GM18909 (cell line): Measurements from ENCODE around the gene CCSER2.
"Not testable (repeated sequence)": the region's sequence is repeated elsewhere in the genome, so short reads cannot be mapped to it uniquely, and the experiment has no call there.

Experiments
- ATAC-seq: cut with Tn5 transposase; IDR thresholded peaks from one replicate; pipeline ENCODE4 v1.9.1; 2021; ENCODE audit warnings: mild to moderate bottlenecking; ENCODE audit not compliant: unreplicated experiment, poor library complexity

Gene CCSER2

DNA sequence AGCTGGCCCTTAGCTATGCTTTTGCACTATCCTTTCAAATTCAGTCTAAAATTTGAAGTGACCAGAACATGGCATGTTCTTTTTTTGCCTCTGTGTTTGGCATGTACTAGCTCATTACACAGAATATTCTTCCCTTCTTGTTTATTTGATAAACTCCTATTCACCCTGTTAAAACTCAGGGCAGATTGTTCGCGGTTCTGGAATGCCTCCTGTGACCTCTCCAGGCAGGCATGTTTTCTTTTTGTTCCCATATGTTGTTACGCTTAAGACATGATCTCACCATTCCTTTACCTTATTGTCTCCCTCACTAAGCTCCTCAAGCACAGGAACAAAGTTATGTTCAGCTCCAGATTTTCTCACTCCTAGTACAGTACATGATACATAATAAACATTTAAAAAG lies 181.7 kb downstream of the CCSER2 start:
- no peak for ATAC-seq

DNA sequence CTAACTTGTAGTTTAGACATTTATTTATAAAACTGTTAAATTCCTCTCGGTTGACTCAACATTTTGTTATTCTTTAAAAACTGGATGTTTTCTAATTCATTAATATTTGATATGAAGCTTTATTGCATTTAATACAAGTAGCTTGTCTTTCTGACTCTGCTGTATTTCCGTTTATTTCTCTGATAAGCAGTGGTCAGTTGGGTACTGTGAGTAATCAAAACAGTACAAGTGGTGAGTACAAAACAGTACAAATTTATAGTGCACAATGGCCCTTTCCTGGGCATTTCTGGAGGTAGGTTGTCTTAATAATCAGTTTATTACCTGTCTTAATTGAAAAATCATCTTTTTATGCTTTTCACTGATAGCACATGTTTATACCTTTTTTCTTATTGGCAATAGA lies 182.7 kb downstream of the CCSER2 start:
- ATAC-seq = no peak

DNA sequence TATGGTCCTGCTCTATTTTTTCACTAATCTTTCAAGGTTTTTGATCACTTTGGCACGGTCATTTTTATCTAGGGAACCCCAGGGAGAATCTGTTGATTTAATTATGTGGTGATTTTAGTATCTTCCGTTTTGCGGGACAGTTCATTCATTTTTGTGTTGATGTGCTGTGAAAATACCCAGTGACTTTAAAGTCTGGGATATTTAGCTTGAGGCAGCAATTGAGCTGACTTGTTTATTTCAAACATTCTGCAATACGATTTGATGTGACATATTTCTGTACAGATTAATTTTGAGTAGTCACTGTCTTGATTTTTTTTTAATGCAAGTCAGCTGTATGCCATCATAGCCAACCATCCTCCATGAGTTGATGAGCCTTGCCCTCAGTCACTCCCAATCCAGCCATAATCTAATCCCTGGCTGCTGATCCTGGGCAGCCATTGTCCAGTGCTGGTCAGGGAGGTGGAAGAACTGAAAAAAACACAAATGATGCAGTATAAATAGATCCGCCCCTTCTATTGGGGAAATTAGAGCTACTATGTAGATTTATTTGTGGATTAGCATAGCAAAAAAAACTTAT lies 183.4 kb downstream of the CCSER2 start:
- no peak for ATAC-seq

DNA sequence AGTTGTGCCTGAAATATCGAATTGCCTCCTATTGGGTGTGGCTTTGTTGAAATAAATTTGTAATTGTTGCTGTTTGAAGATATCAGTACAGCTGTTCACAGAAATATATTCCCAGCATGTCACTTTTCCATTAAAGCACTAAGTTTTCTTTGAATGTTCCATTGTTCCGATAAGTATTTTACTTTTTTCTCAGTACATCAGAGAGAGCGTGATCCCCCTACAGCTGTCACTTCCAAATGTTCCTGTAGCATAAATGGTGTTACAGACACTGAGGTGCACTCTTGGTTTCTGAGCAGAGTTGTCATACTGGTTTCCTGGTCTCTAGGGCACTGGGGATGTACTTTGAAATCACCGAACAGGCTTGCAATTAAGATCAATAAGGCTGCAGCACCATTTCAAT lies 189.2 kb downstream of the CCSER2 start:
- ATAC-seq = no peak

DNA sequence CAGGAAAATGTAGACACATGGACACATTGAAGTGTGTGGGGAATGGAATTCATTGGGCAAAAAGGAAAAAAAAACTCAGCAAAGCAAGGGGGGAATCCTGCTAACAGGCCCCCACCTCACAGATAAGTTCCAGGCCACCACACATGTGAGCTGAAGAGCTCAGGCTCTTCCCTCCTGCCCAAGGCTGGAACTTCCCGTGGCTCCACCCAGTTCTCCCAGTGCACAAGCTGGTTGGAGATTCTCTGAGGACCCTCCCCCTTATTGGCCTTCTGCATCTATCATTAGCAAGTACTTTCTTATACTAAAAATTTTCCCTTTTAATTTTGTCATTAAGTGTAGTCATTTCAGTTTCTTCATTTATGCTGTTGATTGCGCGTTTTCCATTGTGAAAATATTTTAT lies 190.8 kb downstream of the CCSER2 start:
- no peak for ATAC-seq

DNA sequence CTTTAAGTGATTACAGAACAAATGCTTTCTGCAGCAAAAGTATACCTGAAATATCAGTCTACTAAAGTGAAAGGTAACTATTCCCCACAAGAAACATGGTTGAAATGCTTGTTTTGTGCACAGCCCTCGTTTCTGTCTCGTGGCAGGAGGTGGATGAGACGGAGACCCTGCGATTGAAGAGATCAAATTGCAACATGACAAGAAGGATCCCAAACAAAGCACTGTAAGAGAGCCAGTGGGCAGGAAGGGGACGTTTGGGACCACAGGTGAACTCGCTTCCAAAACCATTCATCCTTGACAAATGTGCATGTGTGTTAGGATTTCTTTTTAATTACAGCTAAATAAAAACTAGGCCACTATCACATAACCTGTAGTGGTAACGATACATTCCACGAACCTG lies 192.6 kb downstream of the CCSER2 start:
- no peak for ATAC-seq

DNA sequence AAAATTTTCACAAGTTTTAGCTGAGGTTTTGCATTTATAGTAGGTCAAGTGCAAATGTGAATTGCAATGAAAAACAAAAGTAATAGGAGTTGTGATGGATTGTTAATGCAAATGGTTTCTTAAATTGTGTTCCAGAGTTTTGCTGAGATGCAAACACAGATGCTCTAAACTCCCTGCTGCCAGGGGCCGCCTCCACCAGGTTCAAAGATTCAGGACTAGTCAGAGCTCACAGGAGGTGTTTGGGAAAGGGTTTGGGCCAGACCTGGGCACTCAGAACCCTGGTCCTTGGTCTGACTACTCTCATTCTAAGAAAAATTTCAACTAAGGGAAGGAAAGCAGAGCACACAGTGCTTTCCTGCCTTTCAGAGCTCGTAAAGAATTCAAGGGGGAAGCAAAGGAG lies 193.1 kb downstream of the CCSER2 start:
- ATAC-seq = no peak

DNA sequence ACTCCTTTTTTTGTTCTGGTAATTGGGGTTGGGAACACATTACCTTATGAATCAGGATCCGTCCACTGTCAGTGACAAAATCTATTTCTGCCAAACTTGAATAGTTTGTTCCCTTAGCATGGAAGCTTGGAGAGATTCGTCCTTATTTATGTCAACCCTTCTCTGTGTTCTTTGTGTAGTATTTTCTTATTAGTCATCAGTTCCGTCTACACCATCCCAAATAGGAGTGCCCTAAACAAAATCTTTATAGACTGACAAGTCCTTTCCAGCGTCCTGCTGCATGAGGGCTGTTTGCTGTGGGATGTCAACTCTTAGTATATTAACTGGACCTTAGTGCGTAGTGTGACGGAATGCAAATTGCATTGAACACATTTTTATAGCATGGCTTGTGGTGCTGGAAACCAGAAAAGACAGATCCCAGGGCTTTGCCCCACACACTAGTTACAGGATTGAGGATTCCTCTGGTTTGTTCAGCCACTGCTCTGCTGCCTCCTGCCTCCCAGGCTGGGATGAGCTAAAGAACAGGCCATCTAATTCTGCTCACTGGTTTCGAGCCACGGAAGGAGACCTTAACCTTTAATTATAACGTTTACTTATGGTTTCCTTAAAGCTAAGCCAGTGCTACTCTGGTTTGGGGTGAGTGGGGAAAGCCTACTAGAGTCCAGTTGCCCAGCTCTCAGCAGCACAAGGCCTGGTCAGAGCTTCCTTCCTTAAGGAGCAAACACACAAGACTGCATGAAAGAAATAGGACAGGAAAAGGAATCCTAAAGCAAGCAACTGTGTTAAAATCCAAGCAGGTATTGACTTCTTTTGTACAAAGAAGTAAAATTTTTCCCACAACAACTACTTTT lies 194.4 kb downstream of the CCSER2 start:
- ATAC-seq = no peak

DNA sequence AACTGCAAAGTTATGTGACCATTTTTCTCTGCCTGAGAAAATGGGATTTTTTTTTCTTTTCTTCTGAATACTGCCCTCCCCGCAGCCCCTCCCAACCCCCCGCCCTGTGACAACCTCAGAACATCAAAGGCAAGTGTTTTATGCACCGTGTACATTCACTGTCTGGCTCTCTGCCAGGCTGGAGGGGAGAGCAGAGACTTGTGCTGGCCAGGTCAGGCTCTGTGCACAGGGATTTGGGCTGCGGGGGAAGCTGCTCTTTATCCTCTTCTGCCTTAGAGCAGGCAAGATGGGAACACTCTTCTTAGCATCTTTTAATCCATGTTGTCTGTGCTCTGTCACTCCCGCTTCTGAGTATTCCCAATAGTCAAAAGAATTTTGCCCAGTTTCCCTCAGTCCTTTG lies 195.1 kb downstream of the CCSER2 start:
- no peak for ATAC-seq

DNA sequence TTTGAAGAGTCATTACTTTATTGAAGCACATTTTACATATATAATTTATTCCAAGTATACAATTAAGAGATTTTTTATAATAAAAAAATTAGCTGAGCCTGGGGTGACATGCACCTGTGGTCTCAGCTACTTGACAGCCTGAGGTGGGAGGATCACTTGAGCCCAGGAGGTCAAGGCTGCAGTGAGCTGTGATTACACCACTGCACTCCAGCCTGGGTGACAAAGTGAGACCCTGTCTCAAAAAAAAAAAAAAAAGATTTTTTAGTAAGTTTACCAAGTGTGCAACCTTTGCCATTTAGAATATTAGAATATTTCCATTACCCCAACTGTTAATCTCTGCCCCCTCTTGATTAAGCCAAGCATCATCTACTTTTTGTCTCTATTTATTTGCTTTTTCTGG lies 196.0 kb downstream of the CCSER2 start:
- no peak for ATAC-seq

DNA sequence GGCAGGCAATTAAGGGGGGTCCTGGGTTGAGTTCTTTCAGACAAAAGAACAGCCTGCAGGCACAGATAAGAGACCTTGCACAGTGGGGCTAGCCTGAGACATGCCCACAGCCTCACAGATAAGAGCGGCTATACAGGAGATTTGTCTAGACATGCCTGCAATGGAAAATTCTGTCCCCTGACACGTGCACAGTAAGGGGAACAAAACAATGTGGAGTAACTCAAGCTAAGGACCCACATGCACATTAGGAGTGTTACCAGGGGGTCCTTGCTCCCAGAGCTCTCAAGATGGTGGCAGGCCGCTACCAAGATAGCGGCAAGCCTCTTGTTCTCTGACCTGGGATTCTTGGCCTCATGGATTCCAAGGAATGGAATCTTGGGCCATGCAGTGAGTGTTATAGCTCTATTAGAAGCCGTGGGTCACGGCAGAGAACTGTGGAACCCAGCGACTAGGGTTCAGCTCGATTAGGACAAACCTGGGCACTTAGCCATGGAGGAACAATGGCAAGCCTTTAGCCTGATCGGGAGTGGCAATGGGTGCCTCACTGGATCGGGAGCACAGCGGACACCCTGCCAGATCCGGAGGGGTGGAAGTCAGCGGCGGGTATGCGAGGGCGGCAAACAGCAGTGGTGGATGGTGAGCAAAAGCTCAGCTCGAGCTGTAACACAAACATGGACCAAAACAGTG lies 196.9 kb downstream of the CCSER2 start:
- ATAC-seq = no peak

DNA sequence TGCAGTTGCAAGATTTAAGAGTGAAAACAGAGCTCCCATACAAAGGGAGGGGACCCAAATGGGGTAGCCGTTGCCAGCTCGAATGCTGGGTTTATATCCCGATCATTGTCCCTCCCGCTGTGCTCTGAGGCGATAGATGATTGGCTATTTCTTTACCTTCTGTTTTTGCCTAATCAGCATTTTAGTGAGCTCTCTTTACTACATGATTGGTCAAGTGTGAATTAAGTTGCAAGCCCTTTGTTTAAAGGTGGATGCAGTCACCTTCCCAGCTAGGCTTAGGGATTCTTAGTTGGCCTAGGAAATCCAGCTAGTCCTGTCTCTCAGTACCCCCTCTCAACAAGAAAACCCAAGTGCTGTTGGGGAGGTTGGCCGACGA lies 197.4 kb downstream of the CCSER2 start:
- ATAC-seq = not testable (repeated sequence)

DNA sequence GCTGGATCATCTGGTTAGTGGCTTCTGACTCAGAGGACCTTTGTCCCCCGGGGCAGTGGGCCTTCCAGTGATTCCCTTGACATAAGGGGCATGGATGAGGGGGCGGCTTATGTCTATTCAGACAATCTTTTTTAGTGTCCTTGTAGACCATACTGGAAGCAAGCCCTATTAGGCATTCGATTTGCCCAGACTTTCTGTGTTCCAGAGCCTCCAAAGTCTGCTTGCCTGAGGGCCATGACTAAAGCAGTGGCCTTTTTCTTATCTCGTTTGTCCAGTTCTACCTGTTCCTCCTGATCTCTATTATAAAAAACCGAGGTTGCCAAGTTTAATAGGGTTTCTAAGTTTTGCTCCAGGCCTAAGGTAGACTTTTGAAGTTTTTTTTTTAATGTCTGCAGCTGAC lies 199.0 kb downstream of the CCSER2 start:
- not testable (repeated sequence) for ATAC-seq

DNA sequence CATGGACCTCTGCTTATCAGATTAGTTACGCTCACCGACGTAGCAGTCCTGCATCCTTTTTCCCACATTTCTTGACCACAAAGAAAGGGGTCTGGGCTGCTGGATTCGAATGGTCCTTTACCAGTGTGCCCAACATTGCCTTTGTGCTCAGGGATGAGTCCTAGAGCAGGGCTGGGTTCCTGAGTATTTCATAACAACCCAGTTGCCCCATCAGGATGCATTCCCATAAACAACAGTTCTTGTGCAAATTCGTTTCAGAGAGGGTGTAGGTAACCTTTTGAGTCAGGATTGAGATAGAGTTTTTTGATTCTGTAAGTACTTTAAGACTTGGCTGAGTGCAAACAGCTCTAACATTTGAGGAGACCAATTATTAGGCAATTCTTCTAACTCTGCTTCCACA lies 200.1 kb downstream of the CCSER2 start:
- not testable (repeated sequence) for ATAC-seq

DNA sequence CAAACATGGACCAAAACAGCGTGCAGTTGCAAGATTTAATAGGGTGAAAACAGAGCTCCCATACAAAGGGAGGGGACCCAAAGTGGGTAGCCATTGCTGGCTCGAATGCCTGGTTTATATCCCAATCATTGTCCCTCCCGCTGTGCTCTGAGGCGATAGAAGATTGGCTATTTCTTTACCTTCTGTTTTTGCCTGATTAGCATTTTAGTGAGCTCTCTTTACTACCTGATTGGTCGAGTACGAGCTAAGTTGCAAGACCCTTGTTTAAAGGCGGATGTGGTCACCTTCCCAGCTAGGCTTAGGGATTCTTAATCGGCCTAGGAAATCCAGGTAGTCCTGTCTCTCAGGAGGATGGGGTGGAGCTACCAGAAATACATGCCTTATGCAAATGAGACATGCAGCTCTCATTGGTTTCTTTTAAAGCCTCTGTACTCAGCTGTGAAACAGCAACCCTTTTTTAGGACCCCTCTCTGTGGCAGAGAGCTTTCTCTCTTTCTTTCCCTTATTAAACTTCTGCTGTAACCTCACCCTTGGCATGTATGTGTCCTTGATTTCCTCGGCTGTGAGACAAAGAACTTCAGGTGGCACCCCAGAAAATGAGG lies 202.4 kb downstream of the CCSER2 start:
- no peak for ATAC-seq

DNA sequence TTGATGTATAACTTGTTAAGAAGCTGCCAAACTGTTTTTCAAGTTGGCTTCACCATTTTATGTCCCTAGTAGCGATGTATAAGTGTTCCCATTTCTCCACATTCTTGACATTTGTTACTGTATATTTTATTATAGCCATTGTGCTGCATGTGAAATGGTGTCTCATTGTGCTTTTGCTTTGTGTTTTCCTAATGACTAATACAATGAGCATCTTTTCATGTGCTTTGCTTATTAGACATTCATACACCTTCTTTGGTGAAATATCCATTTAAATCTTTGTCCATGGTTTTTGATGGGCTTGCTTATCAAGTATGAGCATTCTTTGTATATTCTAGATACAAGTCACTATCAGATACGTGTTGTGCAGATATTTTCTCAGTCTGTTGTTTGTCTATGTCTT lies 203.0 kb downstream of the CCSER2 start:
- no peak for ATAC-seq

DNA sequence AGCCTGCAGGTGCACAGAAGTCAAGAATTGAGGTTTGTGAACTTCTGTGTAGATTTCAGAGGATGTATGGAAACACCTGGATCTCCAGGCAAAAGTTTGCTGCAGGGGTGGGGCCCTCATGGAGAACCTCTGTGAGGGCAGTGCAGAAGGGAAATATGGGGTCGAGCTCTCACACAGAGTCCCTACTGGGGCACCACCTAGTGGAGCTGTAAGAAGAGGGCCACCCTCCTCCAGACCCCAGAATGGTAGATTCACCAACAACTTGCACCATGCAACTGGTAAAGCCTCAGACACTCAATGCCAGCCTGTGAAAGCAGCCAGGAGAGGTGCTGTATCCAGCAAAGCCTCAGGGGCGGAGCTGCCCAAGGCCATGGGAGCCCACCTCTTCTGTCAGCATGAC lies 205.8 kb downstream of the CCSER2 start:
- ATAC-seq = no peak

DNA sequence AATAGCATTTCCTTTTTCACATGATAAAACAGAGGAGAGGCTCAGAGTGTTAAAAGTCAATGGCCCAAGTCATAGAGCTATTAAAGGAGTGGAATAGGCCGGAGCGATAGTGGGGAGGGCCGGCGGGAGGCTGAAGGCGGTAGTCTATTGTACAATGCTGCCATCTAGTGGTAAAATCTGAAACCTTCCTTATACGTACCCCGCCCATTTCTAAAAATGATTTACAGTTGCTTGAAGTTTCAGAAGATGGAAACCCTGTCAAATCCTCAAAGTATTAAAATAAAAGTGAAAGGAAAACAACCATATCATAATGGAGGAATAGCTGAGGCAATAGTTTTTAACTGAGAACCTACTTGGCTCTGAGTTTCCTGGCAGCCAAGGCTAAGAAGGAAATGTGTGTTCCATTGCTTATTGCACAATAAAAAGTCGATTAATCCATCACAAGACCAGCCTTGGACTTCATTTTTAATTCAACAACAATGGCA lies 209.1 kb downstream of the CCSER2 start:
- ATAC-seq = peak; percentile 78

DNA sequence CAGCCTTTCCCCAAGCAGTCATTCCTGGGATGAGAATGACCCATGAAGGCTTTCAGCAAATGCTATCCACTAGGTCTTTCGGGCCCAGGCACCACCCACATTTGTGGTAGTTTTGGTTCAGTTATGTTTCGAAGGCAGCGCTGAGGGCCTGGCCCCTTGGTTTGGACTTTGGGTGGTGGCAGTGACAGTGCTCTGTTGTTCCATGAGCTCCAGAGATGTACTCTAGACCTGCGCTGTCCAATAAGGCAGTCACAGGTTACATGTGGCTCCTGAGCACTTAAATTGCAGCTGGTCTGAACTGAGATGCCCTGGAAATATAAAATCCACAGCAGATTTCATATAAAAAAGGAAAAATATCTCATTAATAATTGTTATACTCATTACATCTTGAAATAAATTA lies 209.6 kb downstream of the CCSER2 start:
- ATAC-seq = no peak

DNA sequence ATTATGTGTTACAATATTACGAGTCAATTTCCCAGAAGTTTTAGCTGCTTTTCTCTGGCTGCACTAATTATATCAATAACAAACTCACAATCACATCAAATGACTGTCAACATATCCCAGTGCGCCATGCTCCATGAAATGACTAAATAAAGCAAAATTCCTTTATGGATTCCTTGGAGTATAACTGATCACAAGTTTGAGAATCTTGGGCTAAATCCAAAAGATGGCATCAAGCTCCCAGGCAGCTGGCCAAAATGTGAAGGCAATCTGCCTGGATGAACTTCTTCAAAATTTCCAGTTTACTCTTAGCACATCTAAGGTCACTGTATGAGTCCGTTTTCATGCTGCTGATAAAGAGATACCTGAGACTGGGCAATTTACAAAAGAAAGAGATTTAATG lies 210.8 kb downstream of the CCSER2 start:
- no peak for ATAC-seq

DNA sequence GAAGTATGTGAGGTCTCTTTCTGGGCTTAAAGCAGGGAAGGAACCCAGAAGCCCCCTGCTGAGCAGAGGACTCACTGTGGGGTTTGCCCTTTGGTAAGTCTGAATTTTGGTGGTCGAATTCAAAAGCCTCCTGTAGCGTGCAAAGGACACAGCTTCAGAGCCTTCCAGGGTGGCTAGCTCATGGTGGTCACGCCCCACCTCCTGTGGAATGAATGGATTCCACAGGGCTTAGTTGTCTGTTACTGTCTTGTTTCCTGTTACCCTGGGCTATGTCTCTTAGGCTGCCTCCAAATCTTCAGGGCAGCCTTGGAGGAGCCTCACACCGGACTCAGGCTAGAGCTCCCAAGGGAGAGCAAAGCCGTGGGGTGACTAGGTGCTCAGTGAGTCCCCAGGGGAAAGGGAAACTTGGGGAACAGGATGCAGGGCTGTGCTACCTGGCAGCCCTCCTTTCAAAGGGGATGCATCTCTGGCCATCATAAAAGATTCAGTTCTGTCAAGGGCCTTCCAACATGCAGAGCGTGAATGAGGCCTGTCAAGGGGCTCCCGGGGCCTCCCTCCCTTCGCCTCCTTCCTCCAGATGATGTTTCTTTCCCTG lies 211.7 kb downstream of the CCSER2 start:
- ATAC-seq = peak; percentile 11
